Neuronal stem cell (in vitro differentiated cells): ENCODE data around the gene PACRG.
A peak's percentile ranks its signal among the peaks of the same experiment; 100 is the strongest.

Source experiments
- DNase-seq: peaks from one replicate; pipeline ENCODE4 v3.0.0-alpha.2; 2013; ENCODE audit warnings: low spot score
- H2AFZ ChIP-seq: one replicate; pipeline ENCODE4 v1.6.1; 2013; ENCODE audit warnings: mild to moderate bottlenecking, low read length, inconsistent platforms
- H2AK5ac ChIP-seq: 2 replicates; pipeline ENCODE4 v1.6.1; 2013; ENCODE audit warnings: low read depth, mild to moderate bottlenecking, inconsistent platforms, low read length, moderate library complexity, mixed read lengths
- H2BK120ac ChIP-seq: 2 replicates; pipeline ENCODE4 v1.6.1; 2013; ENCODE audit warnings: low read depth, mild to moderate bottlenecking, inconsistent platforms, low read length, moderate library complexity, mixed read lengths
- H2BK12ac ChIP-seq: one replicate; pipeline ENCODE4 v1.6.1; 2013; ENCODE audit warnings: low read length, inconsistent platforms
- H2BK15ac ChIP-seq: 2 replicates; pipeline ENCODE4 v1.6.1; 2013; ENCODE audit warnings: mild to moderate bottlenecking, low read length, inconsistent platforms, mixed read lengths
- H2BK5ac ChIP-seq: one replicate; pipeline ENCODE4 v1.6.1; 2013; ENCODE audit warnings: inconsistent platforms, mild to moderate bottlenecking, low read length, moderate library complexity
- H3K14ac ChIP-seq: one replicate; pipeline ENCODE4 v1.6.1; 2013; ENCODE audit warnings: low read length, inconsistent platforms
- H3K18ac ChIP-seq: 2 replicates; pipeline ENCODE4 v1.6.1; 2013; ENCODE audit warnings: low read length, inconsistent platforms
- H3K23ac ChIP-seq: 2 replicates; pipeline ENCODE4 v1.6.1; 2013; ENCODE audit warnings: low read depth, mild to moderate bottlenecking, mixed read lengths, low read length, inconsistent platforms; ENCODE audit not compliant: poor library complexity
- H3K27ac ChIP-seq: replicated peaks from 3 replicates; pipeline ENCODE4 v1.5.1; 2013; ENCODE audit warnings: low read length, inconsistent platforms
- H3K27me3 ChIP-seq, 3 experiments: 2 replicates each; pipeline ENCODE4 v1.6.1; 2013; ENCODE audit warnings: low read length in 3 of 3, mild to moderate bottlenecking in 2 of 3, inconsistent platforms in 1 of 3, low read depth in 1 of 3, mixed read lengths in 1 of 3, moderate library complexity in 1 of 3; ENCODE audit not compliant: control insufficient read depth in 3 of 3, insufficient read depth in 3 of 3
- H3K36me3 ChIP-seq, 2 donors: replicated peaks in 1 of 2; 2 replicates each; pipeline ENCODE4 v1.6.1; 2013; ENCODE audit warnings: low read length in 2 of 2; ENCODE audit not compliant: control insufficient read depth in 2 of 2, insufficient read depth in 2 of 2
- H3K4ac ChIP-seq: 2 replicates; pipeline ENCODE4 v1.6.1; 2013; ENCODE audit warnings: inconsistent platforms, mild to moderate bottlenecking, low read length, moderate library complexity
- H3K4me1 ChIP-seq, 2 donors: 1 replicate in 1 of 2; 2 replicates in 1 of 2; pipeline ENCODE4 v1.6.1; 2013; ENCODE audit warnings: low read length in 2 of 2, low read depth in 1 of 2; ENCODE audit not compliant: control insufficient read depth in 2 of 2, insufficient read depth in 1 of 2
- H3K4me2 ChIP-seq: one replicate; pipeline ENCODE4 v1.6.1; 2013; ENCODE audit warnings: mild to moderate bottlenecking, low read length, inconsistent platforms; ENCODE audit not compliant: insufficient read depth, poor library complexity, severe bottlenecking
- H3K4me3 ChIP-seq, 2 donors: 2 replicates each; pipeline ENCODE4 v1.5.1; 2013; ENCODE audit warnings: low read length in 2 of 2, mild to moderate bottlenecking in 2 of 2, inconsistent platforms in 1 of 2, moderate library complexity in 1 of 2
- H3K79me1 ChIP-seq: one replicate; pipeline ENCODE4 v1.6.1; 2013; ENCODE audit warnings: low read depth, mild to moderate bottlenecking, inconsistent platforms, low read length, moderate library complexity
- H3K9ac ChIP-seq: one replicate; pipeline ENCODE4 v1.6.1; 2013; ENCODE audit warnings: mild to moderate bottlenecking, low read depth, low read length, inconsistent platforms; ENCODE audit not compliant: poor library complexity
- H3K9me3 ChIP-seq, 2 donors: replicated peaks in 1 of 2; 2 replicates each; pipeline versions ENCODE3 to v1.6.1; 2013; ENCODE audit warnings: low read length in 2 of 2, mild to moderate bottlenecking in 2 of 2, inconsistent platforms in 1 of 2, low read depth in 1 of 2, mixed read lengths in 1 of 2, moderate library complexity in 1 of 2; ENCODE audit not compliant: control insufficient read depth in 2 of 2, insufficient read depth in 1 of 2
- H4K8ac ChIP-seq: one replicate; pipeline ENCODE4 v1.6.1; 2013; ENCODE audit warnings: low read depth, mild to moderate bottlenecking, inconsistent platforms, low read length, moderate library complexity
- H4K91ac ChIP-seq: one replicate; pipeline ENCODE4 v1.6.1; 2013; ENCODE audit warnings: low read length, low read depth, mild to moderate bottlenecking, inconsistent platforms; ENCODE audit not compliant: poor library complexity
- WGBS, 2 donors: extraction: QIAGEN DNeasy Blood & Tissue Kit; methylation state at CpG; one replicate each; pipeline ENCODE4 v1.1.7; 2013; ENCODE audit warnings: missing lambda C conversion rate in 2 of 2, mixed read lengths in 1 of 2; ENCODE audit not compliant: insufficient read length in 2 of 2, insufficient replicate concordance in 1 of 2; ENCODE audit errors: extremely low coverage in 2 of 2; 5-methylcytosine and 5-hydroxymethylcytosine counted together

The PACRG gene

GRCh38 chr6:163098827-163099479 is 371.2 kb downstream of the PACRG start:
- H3K4me3 ChIP-seq, result no peak overlapping the region
- no peaks in the 10 kb centered on the region for H3K36me3 ChIP-seq

DNA sequence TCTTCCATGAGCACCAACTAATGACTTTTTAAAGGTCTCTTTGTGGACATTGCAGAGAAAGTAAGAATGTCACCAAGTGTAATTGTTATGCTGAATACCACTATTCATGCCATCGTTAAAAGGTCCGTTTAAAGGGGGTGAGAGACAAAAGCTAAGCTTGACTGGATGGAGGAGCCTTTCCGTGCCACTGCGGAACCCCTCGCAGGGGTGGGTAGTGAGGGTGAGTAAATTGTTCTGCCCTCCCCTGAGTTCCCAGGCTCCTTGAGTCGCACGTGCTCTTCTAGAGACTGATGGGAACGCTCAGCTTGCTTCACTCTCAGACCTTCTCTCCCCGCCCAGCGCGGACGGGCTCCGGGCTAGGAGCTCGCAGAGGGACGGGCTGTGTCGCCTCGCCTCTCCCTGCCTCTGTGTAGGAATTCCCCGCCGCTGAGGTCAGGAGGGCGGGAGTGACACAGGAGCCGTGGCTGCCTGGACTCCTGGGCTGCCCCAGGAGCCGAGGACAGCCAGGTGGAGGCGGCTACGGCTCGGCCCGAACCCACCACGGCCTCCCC is 371.9 kb downstream of the PACRG start:
- no peak overlapping the region for H3K4me3 ChIP-seq
- H3K23ac ChIP-seq, result peak overlapping the region; percentile 82
- H2BK5ac ChIP-seq, result peak overlapping the region; percentile 93
- no peak for DNase-seq
- no peak overlapping the region for H3K4me2 ChIP-seq
- no peaks in the 10 kb centered on the region for H3K4me1 ChIP-seq
- H3K36me3 ChIP-seq, result no peaks in the 10 kb centered on the region
- no peak overlapping the region for H2AFZ ChIP-seq
- no peak overlapping the region for H3K27ac ChIP-seq
- H3K27me3 ChIP-seq, result no peaks in the 10 kb centered on the region
- peaks cover 2 to 12% of the 10 kb centered on the region in 2 donors for H3K9me3 ChIP-seq
- H2AK5ac ChIP-seq, result peak overlapping the region; percentile 88
- no peaks in the 10 kb centered on the region for H3K79me1 ChIP-seq
- peak overlapping the region; percentile 14 for H2BK15ac ChIP-seq
- WGBS, 2 donors, result no CpG with 5 or more reads among the region's 27 CpGs
- H3K4ac ChIP-seq, result no peak overlapping the region
- H3K14ac ChIP-seq, result no peak overlapping the region
- H4K91ac ChIP-seq, result no peak overlapping the region
- no peak overlapping the region for H4K8ac ChIP-seq
- peak overlapping the region; percentile 13 for H3K9ac ChIP-seq
- no peak overlapping the region for H2BK12ac ChIP-seq
- peak overlapping the region; percentile 90 for H3K18ac ChIP-seq
- peak overlapping the region; percentile 39 for H2BK120ac ChIP-seq

More at GRCh38 chr6:163098827-163099479, 371.2 kb downstream of the PACRG start:
- no peak overlapping the region for H3K4ac ChIP-seq
- H2AK5ac ChIP-seq, result no peak overlapping the region
- no peak overlapping the region for H2BK5ac ChIP-seq
- H2BK12ac ChIP-seq, result no peak overlapping the region
- no peak overlapping the region for H3K4me2 ChIP-seq
- no peak overlapping the region for H2AFZ ChIP-seq
- H4K8ac ChIP-seq, result no peak overlapping the region
- no peak overlapping the region for H3K9ac ChIP-seq
- no peak overlapping the region for H2BK120ac ChIP-seq
- peaks cover 4 to 7% of the 10 kb centered on the region in 2 donors for H3K9me3 ChIP-seq
- no peak overlapping the region for H3K27ac ChIP-seq
- no peaks in the 10 kb centered on the region for H3K4me1 ChIP-seq
- H3K23ac ChIP-seq, result no peak overlapping the region
- no peak overlapping the region for H2BK15ac ChIP-seq
- no peak overlapping the region for H3K14ac ChIP-seq
- no peaks in the 10 kb centered on the region for H3K27me3 ChIP-seq
- WGBS, 2 donors, result no CpG with 5 or more reads among the region's 8 CpGs
- H3K18ac ChIP-seq, result no peak overlapping the region
- no peak overlapping the region for H4K91ac ChIP-seq
- DNase-seq, result no peak
- no peaks in the 10 kb centered on the region for H3K79me1 ChIP-seq

- Histone ChIP-seq H3K23ac (peak overlapping the region; percentile 82), H2AK5ac (peak overlapping the region; percentile 88), H3K4me3 (peak overlapping the region in 1 of 2 donors; percentile 6), H2BK15ac (peak overlapping the region; percentile 14), H3K4me2 (no peak overlapping the region), H3K4me1 (no peaks in the 10 kb centered on the region), H3K9ac (peak overlapping the region; percentile 13), H2BK120ac (peak overlapping the region; percentile 39), H3K79me1 (no peaks in the 10 kb centered on the region), H3K27ac (no peak overlapping the region), H3K36me3 (no peaks in the 10 kb centered on the region), H2BK5ac (peak overlapping the region; percentile 93), H4K8ac (no peak overlapping the region), H4K91ac (no peak overlapping the region), H3K9me3 (peaks cover 2 to 12% of the 10 kb centered on the region in 2 donors), H2AFZ (no peak overlapping the region), H3K27me3 (no peaks in the 10 kb centered on the region), H3K14ac (no peak overlapping the region), H3K4ac (no peak overlapping the region), H3K18ac (peak overlapping the region; percentile 90), H2BK12ac (peak overlapping the region; percentile 77)
- DNase-seq, result no peak
- WGBS, 2 donors, result no CpG with 5 or more reads among the region's 27 CpGs
Measured at GRCh38 chr6:163100259-163100658, 372.5 kb downstream of the PACRG start.

DNA sequence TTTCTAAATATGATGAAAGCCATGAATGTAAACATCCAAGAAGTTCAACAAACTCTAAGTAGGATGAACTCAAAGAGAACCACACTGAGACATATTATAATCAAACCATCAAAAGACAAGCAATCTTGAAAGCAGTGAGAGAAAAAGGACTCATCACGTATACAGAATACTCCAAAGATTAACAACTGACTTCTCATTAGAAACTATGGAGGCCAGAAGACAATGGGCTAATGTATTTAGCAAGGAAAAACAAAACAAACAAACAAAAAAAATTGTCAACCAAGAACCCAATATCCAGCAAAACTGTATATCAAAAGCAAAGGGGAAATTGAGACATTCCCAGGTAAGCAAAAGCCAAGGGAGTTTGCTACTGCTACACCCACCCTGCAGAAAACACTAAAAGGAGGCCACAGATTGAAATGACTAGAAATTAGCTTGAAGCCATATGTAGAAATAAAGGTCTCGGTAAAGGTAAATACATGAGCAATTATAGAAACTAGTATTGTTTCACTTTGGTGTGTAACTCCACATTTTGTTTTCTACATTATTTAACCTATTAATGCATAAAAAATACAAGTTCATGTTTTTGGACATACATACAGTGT is 385.7 kb downstream of the PACRG start:
- no peak overlapping the region for H2AFZ ChIP-seq
- no CpG with 5 or more reads among the region's 2 CpGs for WGBS, 2 donors
- H3K27me3 ChIP-seq, result no peaks in the 10 kb centered on the region
- H4K91ac ChIP-seq, result no peak overlapping the region
- H3K36me3 ChIP-seq, result no peaks in the 10 kb centered on the region
- H3K27ac ChIP-seq, result no peak overlapping the region
- H3K18ac ChIP-seq, result no peak overlapping the region
- H2BK12ac ChIP-seq, result no peak overlapping the region
- no peak overlapping the region for H4K8ac ChIP-seq
- no peak overlapping the region for H2AK5ac ChIP-seq
- no peak overlapping the region for H2BK5ac ChIP-seq
- H3K79me1 ChIP-seq, result peaks cover 3% of the 10 kb centered on the region
- no peak for DNase-seq
- no peak overlapping the region for H3K4me2 ChIP-seq
- H3K4me3 ChIP-seq, result no peak overlapping the region
- H2BK120ac ChIP-seq, result no peak overlapping the region
- no peak overlapping the region for H3K9ac ChIP-seq
- H3K4ac ChIP-seq, result no peak overlapping the region
- H3K4me1 ChIP-seq, result no peaks in the 10 kb centered on the region
- H2BK15ac ChIP-seq, result no peak overlapping the region
- H3K14ac ChIP-seq, result no peak overlapping the region
- H3K23ac ChIP-seq, result no peak overlapping the region
- H3K9me3 ChIP-seq, result peaks cover 6 to 20% of the 10 kb centered on the region in 2 donors
